Lower lobe of right lung (tissue), 2 donors: ENCODE data around the gene DOP1A. TPM values are rescaled to one million over a fixed set of nuclear protein-coding genes. Genes with fewer than 3 reads are reported as not detected.

Source experiments
- ATAC-seq, 2 donors: fragments of 200-7000 bp; cut with Tn5 transposase; one replicate each; pipeline ENCODE4 v1.9.1; 2020 to 2022; ENCODE audit warnings: mild to moderate bottlenecking in 2 of 2, moderate library complexity in 2 of 2
- DNase-seq: peaks from one replicate; pipeline ENCODE4 v3.0.0-alpha.2; 2020
- H3K27ac ChIP-seq: fragments of 200-600 bp; one replicate; pipeline ENCODE4 v1.8.0; 2022
- H3K27me3 ChIP-seq: fragments of 200-600 bp; one replicate; pipeline ENCODE4 v1.8.0; 2022; ENCODE audit warnings: low read depth
- H3K36me3 ChIP-seq: fragments of 200-600 bp; one replicate; pipeline ENCODE4 v1.8.0; 2022; ENCODE audit warnings: mild to moderate bottlenecking
- H3K4me1 ChIP-seq: fragments of 200-600 bp; one replicate; pipeline ENCODE4 v1.8.0; 2022
- H3K4me3 ChIP-seq: fragments of 200-600 bp; one replicate; pipeline ENCODE4 v1.8.0; 2022; ENCODE audit warnings: mild to moderate bottlenecking
- H3K9me3 ChIP-seq: fragments of 200-600 bp; one replicate; pipeline ENCODE4 v1.8.0; 2022
- intact Hi-C: fragments of 100-400 bp; cut with DNase I; formaldehyde crosslinking; loops from one replicate; pipeline ENCODE4 v1.11.0; 2022
- total RNA-seq: library from RNA; stranded (reverse); fragmentation: NEBNext Ultra II Directional; extraction: Animal tissue kit (Norgen Biotek cat#: 25700); gene quantifications from one replicate; pipeline ENCODE4 v1.2.1, GENCODE V29; 2021
- TF ChIP-seq, protein P1 (sequence below): fragments of 200-600 bp; IDR thresholded peaks from one replicate; pipeline ENCODE4 v1.8.0; 2022; ENCODE audit warnings: antibody characterized with exemption, mild to moderate bottlenecking
- donor health status: DM: no; HTN: yes; CAD: no; lungs with severe emphysema.

Gene DOP1A
- total RNA-seq, 1 donor from 2014 or later: 26.3 TPM

DNA sequence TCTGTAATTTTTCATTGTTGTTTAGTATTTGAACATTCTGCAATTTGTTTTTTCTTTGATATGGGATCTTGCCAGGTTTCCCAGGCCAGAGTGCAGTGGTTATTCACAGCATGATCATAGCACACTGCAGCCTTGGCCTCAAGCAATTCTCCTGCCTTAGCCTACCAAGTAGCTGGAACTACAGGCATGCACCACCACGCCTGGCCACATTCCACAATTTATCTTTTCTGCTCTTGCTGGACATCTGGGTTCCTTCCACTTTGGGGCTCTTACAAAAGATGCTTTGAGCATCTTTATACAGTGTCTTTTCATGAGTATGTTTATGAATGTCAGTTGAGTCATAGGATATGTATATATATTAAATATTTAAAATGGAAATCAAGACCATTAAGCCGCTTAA, 83.6 kb downstream of the DOP1A start:
- Histone ChIP-seq H3K27me3 (no peaks in the 10 kb centered on the region), H3K9me3 (no peaks in the 10 kb centered on the region), H3K36me3 (peaks cover 78% of the 10 kb centered on the region), H3K4me1 (no peaks in the 10 kb centered on the region), H3K27ac (no peak overlapping the region), H3K4me3 (no peak overlapping the region)
- ATAC-seq (no peak), DNase-seq (no peak)
- TF ChIP-seq, protein P1, sequence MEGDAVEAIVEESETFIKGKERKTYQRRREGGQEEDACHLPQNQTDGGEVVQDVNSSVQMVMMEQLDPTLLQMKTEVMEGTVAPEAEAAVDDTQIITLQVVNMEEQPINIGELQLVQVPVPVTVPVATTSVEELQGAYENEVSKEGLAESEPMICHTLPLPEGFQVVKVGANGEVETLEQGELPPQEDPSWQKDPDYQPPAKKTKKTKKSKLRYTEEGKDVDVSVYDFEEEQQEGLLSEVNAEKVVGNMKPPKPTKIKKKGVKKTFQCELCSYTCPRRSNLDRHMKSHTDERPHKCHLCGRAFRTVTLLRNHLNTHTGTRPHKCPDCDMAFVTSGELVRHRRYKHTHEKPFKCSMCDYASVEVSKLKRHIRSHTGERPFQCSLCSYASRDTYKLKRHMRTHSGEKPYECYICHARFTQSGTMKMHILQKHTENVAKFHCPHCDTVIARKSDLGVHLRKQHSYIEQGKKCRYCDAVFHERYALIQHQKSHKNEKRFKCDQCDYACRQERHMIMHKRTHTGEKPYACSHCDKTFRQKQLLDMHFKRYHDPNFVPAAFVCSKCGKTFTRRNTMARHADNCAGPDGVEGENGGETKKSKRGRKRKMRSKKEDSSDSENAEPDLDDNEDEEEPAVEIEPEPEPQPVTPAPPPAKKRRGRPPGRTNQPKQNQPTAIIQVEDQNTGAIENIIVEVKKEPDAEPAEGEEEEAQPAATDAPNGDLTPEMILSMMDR: no peak
- intact Hi-C loops: no loop called here

DNA sequence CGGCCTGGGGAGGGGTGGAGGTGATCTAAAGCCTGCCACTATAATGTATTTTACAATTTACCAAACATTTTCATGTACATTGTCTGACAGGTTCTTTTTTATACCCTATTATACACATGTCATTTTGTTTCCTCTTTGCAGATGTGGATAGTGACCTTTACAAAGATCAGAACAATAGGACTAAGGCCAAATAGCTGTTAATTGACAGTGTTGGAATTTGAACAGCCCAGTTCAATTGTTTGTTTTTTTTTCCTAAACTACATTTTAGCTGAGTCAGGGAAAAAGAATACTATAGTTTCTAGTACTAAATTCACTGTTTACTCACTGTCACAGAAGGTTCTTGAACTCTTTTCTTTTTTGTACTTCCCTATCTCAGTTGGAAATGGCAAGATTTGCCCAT, 85.4 kb downstream of the DOP1A start:
- intact Hi-C loops: no loop called here
- TF ChIP-seq, protein P1: no peak
- Histone ChIP-seq H3K36me3 (peaks cover 78% of the 10 kb centered on the region), H3K4me3 (no peak overlapping the region), H3K27ac (no peak overlapping the region), H3K27me3 (no peaks in the 10 kb centered on the region), H3K4me1 (no peaks in the 10 kb centered on the region), H3K9me3 (no peaks in the 10 kb centered on the region)
- ATAC-seq: no peak
- no peak for DNase-seq

DNA sequence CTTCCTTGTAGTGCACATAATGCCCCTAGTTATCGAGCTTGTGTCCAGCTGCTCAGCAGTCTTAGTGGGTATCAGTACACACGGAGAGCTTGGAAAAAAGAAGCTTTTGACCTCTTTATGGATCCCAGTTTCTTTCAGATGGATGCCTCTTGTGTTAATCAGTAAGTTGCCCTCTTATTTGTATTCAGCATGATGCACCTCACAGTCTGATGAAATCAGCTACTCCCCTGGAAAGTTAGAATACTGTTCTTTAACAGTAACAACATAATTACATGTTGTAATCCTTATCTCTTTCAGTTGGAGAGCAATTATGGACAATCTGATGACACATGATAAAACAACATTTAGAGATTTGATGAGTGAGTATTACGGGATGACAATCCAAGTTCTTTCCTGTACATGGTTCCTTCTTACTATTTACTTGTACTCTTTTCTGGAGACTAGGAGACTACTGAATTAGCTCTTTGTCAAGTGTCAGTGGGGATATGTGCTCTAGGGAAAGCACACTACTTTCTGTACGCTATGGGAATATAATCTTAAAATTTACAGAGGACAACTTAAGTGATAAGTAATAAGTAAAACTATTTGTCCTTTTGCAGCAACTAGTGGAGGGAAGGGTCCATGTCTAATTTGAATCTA, 86.5 kb downstream of the DOP1A start:
- Histone ChIP-seq H3K36me3 (peaks cover 81% of the 10 kb centered on the region), H3K27ac (no peak overlapping the region), H3K27me3 (no peaks in the 10 kb centered on the region), H3K4me1 (no peaks in the 10 kb centered on the region), H3K4me3 (no peak overlapping the region), H3K9me3 (no peaks in the 10 kb centered on the region)
- DNase-seq (no peak), ATAC-seq (no peak)
- TF ChIP-seq, protein P1: no peak
- intact Hi-C loops: no loop called here

DNA sequence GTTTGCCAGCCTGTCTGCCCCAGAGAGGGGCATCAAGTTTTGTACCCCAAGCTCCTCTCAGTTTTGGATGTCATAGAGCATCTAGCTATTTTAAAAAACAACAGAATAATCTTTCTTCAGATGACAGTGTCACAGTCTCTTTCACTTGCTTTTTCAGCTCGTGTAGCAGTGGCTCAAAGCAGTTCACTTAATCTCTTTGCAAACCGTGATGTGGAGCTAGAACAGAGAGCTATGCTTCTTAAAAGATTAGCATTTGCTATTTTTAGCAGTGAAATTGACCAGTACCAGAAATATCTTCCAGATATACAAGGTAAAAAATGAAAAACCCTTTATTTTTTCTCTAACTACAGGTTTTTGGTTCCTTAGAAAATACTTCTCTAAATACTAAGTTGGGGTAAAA, 88.3 kb downstream of the DOP1A start:
- no peaks in the 10 kb centered on the region for H3K4me1 ChIP-seq
- DNase-seq (no peak), ATAC-seq (no peak)
- H3K27me3 ChIP-seq: no peaks in the 10 kb centered on the region
- no peak overlapping the region for H3K4me3 ChIP-seq
- intact Hi-C loops: no loop called here
- TF ChIP-seq, protein P1: no peak
- peaks cover 93% of the 10 kb centered on the region for H3K36me3 ChIP-seq
- no peaks in the 10 kb centered on the region for H3K9me3 ChIP-seq
- no peak overlapping the region for H3K27ac ChIP-seq

DNA sequence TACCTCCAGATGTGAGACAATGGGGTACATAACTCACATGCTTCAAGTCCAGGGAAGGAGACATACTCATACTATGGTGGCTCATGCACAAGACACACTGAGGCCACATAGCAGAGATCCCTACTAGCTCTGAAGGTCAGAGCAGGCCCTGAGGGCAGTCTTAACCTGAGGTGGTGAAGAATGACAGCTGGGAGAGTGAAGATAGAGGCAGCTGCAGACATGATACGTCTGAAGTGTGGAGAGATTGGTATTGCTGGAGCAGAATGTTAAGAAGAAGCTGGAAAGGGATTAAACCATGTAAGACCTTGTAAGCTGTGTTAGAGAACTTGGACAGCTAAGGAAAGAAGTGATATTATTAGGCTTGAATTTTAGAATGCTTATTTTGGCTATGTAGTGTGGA, 92.7 kb downstream of the DOP1A start:
- Histone ChIP-seq H3K4me1 (no peaks in the 10 kb centered on the region), H3K9me3 (no peaks in the 10 kb centered on the region), H3K27me3 (no peaks in the 10 kb centered on the region), H3K4me3 (no peak overlapping the region), H3K27ac (no peak overlapping the region), H3K36me3 (peaks cover 87% of the 10 kb centered on the region)
- TF ChIP-seq, protein P1: no peak
- ATAC-seq (no peak), DNase-seq (no peak)
- intact Hi-C loops: no loop called here
